ENCODE measurements around the gene CDKL2. TPM values are rescaled to one million over a fixed set of nuclear protein-coding genes. Genes with fewer than 3 reads are reported as not detected.
"Not testable (repeated sequence)": the region's sequence is repeated elsewhere in the genome, so short reads cannot be mapped to it uniquely, and the experiment has no call there.

Gene CDKL2
- total RNA-seq, 1 donor from 2014 or later = 2.4 TPM

DNA sequence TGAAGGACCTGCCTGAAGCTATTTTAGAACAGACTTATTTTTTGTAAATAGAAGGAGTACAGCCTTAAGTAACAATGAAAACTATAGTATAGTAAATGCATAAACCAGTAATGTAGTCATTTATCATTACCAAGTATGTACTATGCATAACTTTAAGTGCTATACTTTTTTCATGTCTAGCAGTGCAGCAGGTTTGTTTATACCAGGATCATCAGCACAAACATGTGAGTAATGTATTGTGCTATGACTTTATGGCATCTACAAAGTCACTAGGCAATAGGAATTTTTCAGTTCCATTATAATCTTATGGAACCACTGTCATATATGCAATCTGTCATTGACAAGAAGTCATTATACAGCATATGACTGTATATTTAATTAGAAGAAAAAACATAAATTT, 77.9 kb downstream of the CDKL2 start:
- DNase-seq (ENCODE audit: low spot score) = no peak

DNA sequence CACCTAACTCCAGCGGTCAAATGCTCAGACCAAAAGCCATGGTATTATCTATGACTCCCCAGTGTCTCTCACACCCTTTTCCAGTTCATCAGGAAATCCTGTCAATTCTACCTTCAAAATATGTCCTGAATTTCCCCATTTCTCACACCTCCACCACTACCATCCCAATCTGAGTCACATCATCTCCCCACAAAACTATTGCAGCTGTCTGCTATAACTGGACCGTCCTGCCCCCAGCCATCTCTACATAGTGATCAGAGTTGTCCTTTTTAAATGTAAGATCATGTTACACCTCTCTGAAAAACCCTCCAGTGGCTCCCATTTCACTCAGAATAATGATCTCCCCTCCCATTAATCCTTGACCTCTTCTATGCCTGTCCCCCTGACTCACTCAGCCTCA, 81.3 kb downstream of the CDKL2 start:
- no peak for DNase-seq (ENCODE audit: low spot score)

DNA sequence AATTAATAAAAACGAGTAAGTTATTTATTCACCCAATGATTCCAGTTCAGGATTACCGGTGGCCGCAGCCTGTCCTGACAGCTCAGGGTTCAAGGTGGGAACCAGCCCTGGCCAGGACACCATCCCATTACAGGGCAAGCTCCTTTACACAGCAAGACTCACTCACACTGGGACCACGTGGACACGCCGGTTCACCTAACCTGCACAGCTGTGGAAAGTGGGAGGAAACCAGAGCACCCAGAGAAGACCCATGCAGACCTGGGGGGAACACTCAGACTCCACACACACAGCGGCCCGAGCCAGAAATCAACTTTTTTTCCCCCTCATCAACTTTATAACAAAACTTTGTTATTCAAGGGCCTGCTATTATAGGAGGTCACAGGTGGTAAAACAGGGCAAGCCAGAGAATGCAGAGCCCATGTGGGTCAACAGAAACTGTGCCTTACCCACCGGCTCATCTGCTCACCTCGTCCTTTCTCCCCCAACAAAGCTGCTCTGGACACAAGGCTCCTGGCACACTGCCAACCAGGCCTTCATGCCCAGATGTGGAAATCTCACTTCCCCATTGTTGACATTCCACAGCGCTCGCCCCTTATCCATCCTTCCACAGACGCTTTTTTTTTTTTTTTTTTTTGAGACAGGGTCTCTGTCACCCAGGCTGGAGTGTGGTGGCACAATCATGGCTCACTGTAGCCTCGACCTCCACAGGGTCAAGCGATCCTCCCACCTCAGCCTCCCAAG, 82.5 kb downstream of the CDKL2 start:
- peak; percentile 27 for DNase-seq (ENCODE audit: low spot score)

DNA sequence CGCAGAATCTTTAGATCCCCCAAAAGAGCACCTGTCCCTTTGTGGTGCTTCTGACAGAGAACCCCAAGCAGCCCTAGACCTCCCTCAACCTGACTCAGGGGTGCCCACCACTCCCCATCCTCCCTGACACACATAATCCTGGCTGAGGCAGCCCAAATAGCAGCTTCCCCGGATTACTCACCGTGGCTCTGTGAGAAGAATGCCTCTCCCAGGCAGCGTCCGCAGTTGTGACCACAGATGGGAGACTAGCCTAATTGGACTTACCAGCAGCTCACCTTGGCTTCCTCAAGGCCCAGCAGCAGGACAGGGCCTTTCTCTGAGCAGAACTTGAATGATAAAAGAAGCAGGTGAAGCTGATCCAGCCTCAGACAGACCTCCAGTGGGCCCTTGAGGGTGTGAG, 84.8 kb downstream of the CDKL2 start:
- no peak for DNase-seq (ENCODE audit: low spot score)

DNA sequence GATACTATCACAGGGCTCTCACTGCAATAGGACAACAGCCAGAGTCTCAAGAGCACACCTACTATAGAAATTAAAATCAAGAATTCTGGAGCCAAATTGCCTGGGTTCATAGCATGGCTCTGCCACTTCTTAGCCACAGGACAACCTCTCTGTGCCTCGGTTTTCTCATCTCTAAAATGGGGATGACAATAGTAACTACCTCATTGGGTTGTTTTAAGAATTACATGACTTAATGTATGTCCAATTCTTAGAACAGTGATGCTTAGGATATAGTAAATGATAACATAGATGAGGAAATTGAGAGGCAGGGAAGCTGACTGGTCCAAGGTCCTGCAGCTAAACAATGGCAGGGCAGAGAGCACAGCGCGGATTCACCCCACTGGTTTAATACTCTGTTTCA, 85.5 kb downstream of the CDKL2 start:
- DNase-seq (ENCODE audit: low spot score) = no peak

DNA sequence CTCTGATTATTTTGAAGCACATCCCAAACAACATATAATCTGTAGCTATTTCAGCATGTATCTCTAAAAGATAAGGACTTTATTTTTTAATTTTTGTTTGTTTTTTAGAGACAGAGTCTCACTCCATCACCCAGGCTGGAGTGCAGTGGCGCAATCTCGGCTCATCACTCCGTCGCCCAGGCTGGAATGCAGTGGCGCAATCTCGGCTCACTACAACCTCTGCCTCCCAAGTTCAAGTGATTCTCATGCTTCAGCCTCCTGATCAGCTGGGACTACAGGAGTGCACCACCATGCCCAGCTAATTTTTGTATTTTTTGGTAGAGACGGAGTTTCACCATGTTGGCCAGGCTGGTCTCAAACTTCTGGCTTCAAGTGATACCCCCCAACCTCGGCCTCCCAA, 86.1 kb downstream of the CDKL2 start:
- not testable (repeated sequence) for DNase-seq (ENCODE audit: low spot score)

DNA sequence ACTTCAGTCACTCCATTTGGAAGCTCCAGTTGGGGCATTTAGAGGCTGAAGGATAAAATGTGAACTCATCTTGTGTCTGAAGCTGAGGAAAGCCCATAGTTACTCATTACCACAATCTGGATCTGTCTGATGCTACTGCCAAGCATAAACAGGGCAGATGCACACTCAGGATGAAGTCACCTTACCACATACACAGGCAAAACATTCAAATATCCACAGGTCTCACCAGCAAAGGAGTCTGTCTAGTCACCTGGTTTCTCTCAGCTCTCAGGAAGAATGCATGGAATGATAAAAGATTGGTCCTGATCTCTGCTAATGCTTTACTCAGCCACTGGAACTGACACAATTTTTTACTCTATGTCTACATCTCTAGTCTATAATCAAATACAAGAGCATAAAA, 87.5 kb downstream of the CDKL2 start:
- no peak for DNase-seq (ENCODE audit: low spot score)

DNA sequence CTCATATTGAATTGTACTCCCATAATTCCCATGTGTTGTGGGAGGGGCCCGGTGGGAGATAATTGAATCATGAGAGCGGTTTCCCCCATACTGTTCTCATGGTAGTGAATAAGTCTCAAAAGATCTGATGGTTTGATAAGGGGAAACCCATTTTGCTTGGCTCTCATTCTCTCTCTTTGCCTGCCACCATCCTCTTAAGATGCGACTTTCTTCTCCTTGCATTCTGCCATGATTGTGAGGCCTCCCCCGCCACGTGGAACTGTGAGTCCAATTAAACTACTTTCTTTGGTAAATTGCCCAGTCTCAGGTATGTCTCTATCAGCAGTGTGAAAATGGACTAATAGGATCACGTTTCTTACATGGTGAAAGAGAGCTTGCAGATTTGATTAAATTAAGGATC, 93.0 kb downstream of the CDKL2 start:
- DNase-seq (ENCODE audit: low spot score) = not testable (repeated sequence)

DNA sequence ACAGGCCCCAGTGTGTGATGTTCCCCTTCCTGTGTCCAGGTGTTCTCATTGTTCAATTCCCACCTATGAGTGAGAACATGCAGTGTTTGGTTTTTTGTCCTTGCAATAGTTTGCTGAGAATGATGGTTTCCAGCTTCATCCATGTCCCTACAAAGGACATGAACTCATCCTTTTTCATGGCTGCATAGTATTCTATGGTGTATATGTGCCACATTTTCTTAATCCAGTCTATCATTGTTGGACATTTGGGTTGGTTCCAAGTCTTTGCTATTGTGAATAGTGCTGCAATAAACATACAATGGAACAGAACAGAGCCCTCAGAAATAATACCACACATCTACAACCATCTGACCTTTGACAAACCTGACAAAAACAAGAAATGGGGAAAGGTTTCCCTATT, 96.4 kb downstream of the CDKL2 start:
- not testable (repeated sequence) for DNase-seq (ENCODE audit: low spot score)

DNA sequence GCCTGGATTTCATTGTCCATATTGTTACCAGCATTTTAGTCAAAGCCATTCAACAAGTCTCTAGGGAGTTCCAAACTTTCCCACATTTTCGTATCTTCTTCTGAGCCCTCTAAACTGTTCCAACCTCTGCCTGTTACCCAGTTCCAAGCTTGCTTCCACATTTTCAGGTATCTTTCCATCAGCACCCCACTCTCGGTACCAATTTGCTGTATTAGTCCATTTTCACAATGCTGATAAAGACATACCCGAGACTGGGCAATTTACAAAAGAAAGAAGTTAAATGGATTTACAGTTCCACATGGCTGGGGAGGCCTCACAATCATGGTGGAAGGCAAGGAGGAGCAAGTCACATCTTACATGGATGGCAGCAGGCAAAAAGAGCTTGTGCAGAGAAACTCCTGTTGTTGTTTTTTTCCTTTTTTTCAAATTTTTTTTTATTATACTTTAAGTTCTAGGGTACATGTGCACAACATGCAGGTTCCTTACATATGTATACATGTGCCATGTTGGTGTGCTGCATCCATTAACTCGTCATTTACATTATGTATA, 96.9 kb downstream of the CDKL2 start:
- not testable (repeated sequence) for DNase-seq (ENCODE audit: low spot score)

DNA sequence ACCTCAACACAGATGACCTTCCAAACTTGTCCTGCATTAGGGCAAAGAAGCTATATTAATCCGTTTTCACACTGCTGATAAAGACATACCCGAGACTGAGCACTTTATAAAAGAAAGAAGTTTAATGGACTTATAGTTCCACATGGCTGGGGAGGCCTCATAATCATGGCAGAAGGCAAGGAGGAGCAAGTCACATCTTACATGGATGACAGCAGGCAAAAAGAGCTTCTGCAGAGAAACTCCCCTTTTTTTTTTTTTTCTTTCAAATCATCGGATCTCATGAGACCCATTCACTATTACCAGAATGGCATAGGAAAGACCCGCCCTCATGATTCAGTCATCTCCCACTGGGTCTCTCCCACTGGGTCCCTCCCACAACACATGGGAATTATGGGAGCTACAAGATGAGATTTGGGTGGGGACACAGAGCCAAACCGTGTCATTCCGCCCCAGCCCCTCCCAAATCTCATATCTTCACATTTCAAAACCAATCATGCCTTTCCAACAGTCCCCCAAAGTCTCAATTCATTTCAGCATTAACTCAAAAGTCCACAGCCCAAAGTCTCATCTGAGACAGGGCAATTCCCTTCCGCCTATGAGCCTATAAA, 98.7 kb downstream of the CDKL2 start:
- DNase-seq (ENCODE audit: low spot score) = not testable (repeated sequence)

DNA sequence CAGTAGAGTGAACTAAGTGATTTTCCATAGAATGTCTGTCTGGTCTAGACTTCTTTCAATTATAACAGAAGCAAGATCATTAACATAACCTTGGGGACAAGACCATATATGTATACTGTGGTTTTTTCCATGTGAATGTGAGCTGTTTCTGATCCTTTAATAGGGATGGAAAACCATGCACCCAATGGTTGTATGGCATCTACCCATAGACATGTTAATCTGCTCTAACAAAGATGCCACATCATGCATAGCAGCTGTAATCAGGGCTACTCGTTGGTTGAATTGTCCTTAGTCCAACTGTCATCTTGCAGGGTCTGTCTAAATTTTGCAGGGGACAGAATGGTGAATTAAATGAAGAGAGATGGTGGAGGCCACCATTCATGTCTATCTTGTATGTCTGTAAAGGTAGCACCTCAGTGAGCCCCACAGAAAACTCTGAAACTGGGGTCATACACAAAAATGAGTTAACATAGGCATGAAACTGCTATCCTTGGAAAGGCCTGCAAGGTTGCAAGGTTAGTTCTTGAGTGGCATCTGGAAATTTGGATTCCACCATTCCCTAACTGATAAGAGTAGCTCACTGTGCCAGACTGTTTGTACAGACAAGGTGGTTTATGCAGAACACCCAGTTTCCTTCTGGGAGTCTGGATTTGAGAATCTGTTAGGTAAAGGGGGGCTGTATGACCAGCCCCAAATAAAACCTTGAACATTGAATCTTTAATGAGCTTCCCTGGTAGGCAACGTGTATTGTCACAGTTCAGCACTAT, 99.6 kb downstream of the CDKL2 start:
- no peak for DNase-seq (ENCODE audit: low spot score)

Other genes with a start within 250 kb of the CDKL2 start
- gene RCHY1, start 116.1 kb downstream of the CDKL2 start, total RNA-seq = 26.1 TPM
- 15.3 TPM for gene THAP6, start 116.1 kb downstream of the CDKL2 start, total RNA-seq
- not detected for gene ODAPH, start 74.5 kb downstream of the CDKL2 start, total RNA-seq
- gene G3BP2, start 42.9 kb upstream of the CDKL2 start, total RNA-seq = 146 TPM
- gene USO1, start 94.0 kb upstream of the CDKL2 start, total RNA-seq = 66.8 TPM

Measured in mucosa of gallbladder (tissue), 1 donor.